COLO829 (cell line): Measurements from ENCODE around the gene HLF.

Experiments used
- DNase-seq: peaks from one replicate; pipeline ENCODE4 v3.0.0; 2012; ENCODE audit warnings: low spot score

Gene HLF

GRCh38 chr17:55332296-55333041 is 67.7 kb downstream of the HLF start:
- DNase-seq, result no peak

GRCh38 chr17:55334285-55334684 is 69.5 kb downstream of the HLF start:
- peak; percentile 15 for DNase-seq

- DNase-seq, result no peak
These were observed 70.3 kb downstream of the HLF start for GRCh38 chr17:55334881-55335540.

- DNase-seq, result no peak
These were observed 70.9 kb downstream of the HLF start for GRCh38 chr17:55335625-55336024.

GRCh38 chr17:55336426-55336825 is 71.7 kb downstream of the HLF start:
- DNase-seq, result no peak

GRCh38 chr17:55340176-55340575 is 75.4 kb downstream of the HLF start:
- no peak for DNase-seq

GRCh38 chr17:55340686-55341085 is 75.9 kb downstream of the HLF start:
- DNase-seq, result no peak

- no peak for DNase-seq
These were observed 76.7 kb downstream of the HLF start for GRCh38 chr17:55341432-55341831.

- DNase-seq, result no peak
These were observed 78.2 kb downstream of the HLF start for GRCh38 chr17:55342800-55343585.

GRCh38 chr17:55343900-55344513 is 79.2 kb downstream of the HLF start:
- no peak for DNase-seq

GRCh38 chr17:55344514-55344997 is 79.8 kb downstream of the HLF start:
- DNase-seq, result no peak

GRCh38 chr17:55345132-55345531 is 80.4 kb downstream of the HLF start:
- DNase-seq, result no peak

GRCh38 chr17:55346658-55347057 is 81.9 kb downstream of the HLF start:
- no peak for DNase-seq

- DNase-seq, result no peak
These were observed 82.6 kb downstream of the HLF start for GRCh38 chr17:55347341-55347740.

- DNase-seq, result peak; percentile 26
These were observed 84.1 kb downstream of the HLF start for GRCh38 chr17:55348749-55349354.

- DNase-seq, result no peak
These were observed 86.1 kb downstream of the HLF start for GRCh38 chr17:55350825-55351205.

- DNase-seq, result no peak
These were observed 86.5 kb downstream of the HLF start for GRCh38 chr17:55351226-55351625.

- no peak for DNase-seq
These were observed 89.2 kb downstream of the HLF start for GRCh38 chr17:55354010-55354409.

GRCh38 chr17:55354941-55355340 is 90.2 kb downstream of the HLF start:
- DNase-seq, result no peak

GRCh38 chr17:55356434-55357328 is 91.9 kb downstream of the HLF start:
- peak; percentile 89 for DNase-seq

GRCh38 chr17:55360971-55361370 is 96.2 kb downstream of the HLF start:
- DNase-seq, result no peak
